Activated CD4-positive, CD25-positive, alpha-beta regulatory T cell (primary cell): ENCODE measurements around the gene VWF.

ENCODE experiments used
- DNase-seq, 4 experiments: peaks; one replicate each; lab custom pipeline; 2025; lab: John Stamatoyannopoulos, UW

VWF gene

DNA sequence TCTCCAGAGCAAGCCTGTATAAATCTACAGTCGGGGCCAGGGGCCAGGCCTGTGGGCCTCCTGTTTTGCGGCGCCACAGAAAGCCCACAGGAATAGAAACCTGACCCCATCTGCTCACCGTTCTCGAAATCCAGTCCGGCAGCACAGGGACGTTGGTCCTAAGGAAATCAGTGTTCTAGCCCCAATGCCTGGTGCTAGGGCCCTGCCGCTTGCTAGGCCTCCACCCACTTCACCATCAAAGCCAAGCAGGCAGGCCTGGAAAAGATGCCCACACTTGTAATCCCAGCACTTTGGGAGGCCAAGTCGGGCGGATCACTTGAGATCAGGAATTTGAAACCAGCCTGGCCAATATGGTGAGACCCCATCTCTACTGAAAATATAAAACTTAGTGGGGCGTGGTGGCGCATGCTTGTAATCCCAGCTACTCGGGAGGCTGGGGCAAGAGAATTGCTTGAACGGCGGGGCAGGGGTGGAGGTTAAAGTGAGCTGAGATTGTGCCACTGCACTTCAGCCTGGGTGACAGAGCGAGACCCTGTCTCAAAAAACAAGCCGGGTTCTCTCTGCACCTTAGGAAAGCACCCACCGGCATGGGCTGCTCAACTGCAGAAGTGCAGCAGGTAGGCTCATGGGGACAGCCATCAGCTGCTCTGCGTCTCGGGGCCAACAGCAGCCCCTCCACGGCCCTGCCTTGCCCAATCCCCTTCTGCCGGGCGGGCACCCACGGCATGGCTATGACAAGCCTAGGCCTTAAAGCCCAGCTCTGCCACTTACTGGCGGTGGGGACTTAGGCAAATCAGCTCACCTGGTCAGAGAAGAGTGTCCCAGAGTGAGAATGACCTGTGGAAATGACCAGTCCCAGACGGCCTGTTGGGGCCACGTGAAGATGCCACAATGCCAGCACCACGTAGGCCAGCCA is 47.4 kb downstream of the VWF start:
- DNase-seq: no peak

DNA sequence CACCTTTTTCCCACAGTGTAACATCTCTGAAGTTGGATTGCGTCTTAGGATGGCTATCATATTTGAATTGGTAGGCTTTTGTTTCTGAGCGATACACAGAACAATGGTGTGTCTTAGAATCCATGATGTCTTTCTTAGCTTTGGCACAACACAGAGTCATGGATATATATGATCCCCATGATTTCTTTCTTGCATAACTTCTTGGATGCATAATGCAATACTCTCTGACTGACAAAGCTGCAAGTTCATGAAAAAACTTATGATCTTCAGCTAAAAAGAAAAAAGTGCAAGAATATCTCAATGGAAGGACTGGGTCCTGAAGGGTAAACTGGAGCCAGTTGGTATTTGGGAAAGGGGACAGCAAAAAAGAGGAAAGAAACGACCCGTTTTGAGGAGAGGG is 48.1 kb downstream of the VWF start:
- DNase-seq: no peak

DNA sequence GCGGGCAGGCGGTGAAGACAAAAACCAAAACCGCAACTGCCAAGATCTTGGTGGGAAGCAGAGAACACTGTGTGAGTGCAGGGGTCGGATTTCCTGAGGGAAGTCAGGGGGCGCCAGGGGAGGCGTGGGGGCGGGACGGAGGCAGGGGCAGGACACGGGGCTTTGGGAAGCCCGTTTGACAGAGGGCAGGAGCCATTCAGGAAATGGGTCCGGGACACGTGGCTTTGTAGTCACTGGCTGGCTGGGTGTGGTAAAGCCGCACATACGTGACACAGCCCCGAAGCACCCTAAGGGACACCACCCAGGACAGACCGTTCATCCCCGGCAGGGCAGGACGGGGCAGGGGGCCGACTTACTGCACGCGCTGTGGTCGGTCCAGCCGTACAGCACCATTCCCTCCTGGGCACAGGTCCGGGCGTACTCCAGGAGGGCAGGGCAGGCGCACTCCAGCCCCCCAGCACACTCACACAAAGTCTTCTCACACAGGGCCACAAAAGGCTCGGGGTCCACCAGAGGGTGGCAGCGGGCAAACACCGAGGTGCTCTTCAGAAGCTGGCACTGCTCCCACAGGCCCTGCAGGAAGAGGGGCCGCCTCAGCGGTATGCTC is 49.4 kb downstream of the VWF start:
- peak in 3 of 4 experiments; percentile 8 to 14 (median 12) for DNase-seq

DNA sequence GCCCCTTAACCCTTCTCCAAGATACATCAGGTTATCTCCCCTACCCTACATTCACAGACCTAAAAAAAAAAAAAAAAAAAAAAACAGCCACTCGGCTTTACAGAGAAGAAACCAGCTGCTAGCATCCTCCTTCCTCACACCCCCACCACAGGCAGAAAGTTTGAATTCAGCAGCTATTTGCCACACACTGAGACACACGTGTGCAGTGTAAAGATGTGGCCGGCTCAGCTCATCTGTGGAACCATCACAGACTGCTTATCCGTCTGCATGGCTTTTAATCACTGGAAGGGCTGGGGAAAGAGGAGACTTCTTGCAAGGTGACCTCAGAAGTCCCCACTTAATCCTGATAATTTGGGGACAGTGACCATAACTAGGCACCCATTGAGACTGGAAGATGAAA is 50.0 kb downstream of the VWF start:
- DNase-seq: no peak

DNA sequence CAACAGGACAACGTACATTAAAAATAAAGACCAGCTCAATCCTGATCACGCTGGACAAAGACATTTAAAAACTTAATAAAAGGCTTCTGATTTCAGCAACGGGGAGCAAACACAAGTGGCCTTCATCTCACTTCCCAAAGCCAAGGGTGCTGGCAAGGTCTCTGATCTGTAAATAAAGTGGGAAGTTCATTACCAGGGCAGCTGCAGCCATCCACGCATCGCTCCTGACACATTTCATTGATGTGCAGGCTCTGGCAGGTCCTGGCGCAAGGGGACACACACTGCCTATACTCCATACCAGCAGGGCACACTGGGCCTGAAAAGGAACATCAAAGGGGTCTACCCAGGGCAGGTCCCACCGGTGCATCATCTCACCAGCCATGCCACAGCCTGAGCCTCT is 51.0 kb downstream of the VWF start:
- DNase-seq: no peak

DNA sequence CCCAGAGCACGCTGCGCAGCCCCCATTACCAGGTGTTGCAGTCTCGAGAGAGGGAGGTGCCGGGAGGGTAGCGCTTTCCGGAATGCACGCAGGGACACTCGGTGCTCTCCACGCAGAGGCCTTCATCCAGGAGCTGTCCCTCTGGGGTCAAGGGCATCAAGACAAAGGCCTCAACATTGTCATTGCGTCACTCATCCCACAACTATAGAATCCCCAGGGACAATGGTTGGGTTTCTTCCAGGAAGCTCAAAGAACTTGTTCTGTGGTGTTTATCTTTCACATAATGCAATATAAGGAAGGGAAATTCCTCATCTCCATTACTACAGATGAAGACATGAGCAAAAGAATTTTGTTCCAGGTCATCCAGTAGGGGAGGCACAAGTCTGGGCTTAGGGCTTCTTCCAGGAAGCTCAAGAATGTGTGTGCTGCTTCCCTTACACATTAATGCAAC is 52.1 kb downstream of the VWF start:
- no peak for DNase-seq

DNA sequence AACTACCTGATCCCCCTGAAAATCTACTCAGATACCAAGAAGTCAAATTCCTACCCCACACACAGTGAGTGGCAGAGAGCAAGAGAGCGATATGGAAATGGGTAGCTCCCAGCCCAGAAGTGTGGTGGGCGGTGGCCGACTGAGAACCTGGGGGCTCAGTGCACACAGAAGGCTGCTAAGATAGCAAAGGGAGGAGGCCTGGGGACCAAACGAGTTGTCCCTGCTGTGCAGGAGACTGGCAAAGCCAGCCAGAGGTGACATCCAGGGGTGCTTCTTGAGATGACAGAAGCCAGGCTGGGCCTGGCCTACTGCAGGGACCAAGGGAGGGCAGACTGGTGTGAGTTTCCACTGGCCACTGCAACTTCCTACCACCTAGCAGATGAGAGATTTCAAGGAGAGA is 52.9 kb downstream of the VWF start:
- DNase-seq: no peak

DNA sequence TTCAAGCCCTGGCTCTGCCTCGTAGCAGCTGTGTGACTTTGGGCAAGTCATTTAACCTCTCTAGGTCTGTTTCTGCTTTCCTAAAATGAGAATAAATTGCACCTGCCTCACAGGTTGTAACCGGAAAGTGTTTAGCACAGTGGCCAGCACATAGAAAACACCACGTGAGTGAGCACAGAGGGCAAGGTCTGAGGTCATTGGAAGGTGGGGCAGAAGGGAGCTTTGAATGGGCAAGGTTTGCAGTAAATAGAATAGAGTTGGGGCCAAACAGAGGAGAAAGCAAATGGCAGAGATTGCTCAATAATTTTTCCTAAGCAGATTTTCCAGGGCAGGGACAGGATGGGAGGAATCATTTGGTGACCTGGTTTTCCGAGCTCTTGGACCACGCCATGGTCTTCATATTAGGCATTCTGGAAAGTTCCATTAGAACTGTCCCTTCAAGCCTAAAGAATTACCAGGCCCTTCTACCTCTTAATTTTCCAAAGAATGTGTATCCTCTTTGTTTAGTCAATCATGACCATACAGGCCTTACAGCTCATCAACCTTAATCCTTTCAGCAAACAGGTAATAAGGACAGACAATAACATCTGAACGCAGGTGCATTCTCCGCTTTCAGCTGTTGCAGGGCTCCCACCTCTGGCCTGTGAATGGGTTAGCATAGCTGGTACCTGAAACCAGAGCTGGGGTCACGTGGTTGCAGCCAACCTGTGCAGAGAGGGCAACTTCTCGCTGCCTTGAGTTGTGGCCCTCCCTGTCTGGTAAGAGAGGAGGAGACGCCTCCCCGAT is 53.8 kb downstream of the VWF start:
- DNase-seq: no peak

DNA sequence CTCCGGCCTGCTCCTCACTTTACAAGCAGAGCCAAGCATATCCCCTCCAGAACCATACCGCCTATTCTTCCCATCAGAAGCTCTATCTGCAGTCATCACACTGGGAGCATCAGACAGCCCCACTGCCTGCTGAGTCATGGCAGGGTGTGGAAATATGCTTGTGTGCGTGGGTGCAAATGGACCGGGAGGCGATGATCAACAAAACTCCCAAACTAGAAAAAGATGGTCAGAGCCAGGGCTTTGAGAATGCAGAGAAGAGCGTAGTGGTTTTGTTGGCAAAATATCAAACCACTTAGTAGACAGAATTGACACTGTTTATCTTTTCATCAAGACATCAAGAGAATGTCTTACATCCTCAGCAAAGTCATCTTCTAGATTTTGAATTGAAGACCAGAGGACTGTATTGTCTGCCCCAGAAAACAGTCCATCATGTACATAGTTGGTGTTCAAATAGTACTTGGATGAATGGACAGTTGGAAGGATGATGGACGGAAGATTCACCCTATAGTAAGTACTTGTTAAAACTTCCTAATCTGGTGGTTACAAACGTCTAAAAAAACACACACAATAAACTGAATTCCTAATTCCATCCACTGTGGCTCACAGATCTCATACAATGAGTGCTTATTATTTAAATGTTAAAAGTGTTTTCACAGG is 54.9 kb downstream of the VWF start:
- DNase-seq: no peak

DNA sequence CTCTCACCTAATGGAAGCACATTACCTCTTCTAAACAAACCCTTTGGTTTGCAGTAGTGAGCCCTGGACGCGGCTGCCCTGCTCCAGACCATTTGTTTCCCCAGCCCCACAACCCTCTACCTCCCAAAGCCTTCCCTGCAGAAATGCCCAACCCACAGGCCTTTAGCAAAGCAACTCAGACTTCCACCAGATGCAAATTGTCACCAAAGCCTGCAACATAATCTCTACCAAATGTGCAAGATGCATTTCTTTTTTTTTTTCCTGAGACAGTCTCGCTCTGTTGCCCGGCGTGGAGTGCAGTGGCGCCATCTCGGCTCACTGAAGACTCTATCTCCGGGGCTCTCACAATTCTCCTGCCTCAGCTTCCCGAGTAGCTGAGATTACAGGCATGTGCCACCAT is 56.2 kb downstream of the VWF start:
- no peak for DNase-seq

DNA sequence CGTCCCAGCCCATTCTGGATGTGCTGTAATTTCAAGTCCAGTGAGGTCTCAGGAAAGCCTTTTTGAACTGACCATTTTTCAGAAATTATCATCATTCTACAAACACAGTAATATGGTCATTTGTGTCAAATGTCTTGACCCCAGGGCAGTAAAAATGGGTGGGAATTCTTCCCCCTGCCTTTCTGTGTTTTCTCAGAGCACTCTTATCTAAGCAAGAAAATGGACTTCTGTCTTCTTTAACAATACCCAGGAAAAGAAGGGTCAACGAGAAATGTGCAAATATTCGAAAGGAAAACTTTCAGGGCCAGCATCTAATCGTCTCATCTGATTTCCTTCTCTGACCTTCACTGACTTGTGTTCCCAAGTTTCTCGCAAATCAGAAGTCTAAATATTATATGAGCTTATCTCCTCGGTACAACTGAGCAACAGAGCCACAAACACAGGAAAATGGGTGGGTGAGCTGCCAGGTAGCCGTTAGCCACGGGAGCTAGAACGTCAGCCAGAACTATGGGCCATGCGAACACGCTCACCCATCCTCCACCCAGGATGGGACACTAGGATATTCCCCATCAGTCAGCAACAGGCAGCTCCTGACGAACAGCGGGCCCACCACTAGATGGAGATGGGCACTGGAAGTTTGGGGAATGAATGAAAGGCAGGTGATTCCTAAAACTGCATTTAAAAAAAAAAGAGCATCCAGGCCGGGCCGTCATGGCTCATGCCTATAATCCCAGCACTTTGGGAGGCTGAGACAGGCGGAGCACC is 57.1 kb downstream of the VWF start:
- DNase-seq: no peak

DNA sequence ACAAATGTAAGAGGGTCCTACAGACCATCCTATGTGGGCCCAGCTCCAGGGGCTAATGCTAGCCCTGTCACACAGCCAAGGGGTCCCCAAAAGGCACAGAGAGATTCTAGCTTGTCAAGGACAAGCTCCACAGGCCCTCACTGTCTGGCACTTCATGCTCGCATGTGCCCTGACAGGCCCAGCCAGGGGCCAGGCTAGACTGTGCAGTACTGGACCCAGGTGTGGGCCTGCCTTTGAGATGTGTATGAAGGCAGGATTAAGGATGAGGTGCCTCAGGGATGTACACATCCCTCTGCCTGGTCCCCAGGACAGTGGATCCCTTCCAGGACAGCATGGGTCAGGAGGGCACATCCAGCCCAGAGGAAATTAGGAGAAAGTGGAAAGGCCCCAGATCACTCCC is 57.8 kb downstream of the VWF start:
- no peak for DNase-seq

DNA sequence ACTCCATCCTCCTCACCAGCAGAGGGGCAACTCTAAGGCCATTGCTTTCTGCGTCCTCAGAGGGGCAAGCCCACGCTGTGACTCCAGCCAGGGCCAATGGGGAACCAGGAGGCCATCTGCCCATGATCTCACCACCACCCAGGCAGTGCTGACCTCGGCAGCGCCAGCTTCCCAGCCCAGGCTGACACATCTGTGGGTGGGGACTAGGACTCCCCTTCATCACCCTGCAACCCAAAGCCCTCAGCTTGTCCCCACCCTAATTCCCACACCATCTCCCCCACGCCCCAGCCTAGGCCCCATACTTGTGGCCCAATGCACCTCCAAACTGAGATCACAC is 58.6 kb downstream of the VWF start:
- no peak for DNase-seq

DNA sequence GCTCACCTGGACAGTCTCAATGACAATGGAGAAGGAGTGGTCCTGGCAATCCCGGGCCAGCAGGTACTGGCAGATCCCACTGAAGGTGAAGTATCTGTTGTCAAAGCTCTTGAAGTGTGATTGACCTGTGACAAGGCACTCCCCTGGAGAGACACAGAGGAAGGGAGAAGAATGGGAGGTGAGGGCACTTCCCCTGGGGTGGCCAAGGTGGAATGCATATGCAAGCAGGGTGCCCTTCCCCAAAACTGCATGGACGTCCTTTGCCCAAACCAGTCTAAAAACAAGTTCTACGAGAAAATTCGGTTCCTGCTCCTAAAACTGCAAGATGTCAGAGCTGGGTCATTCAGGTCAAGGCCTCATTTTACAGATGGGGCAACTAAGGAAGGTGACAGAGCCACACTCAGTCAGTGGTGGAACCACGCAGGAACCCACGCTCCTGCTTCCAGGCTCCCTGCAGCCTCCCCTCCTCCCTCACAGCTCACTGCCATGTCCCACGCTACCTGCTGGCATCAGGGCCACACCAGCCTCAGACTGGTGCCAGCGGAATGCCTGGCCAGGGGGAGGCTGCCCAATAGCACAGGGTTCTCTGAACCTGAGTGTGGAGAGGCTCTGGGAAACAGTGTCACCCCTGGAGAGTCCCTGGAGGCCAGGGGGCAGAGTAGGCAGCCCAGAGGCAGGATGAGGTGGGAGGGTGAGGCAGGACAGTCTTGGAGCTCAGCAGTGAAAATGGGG is 59.2 kb downstream of the VWF start:
- DNase-seq: no peak

DNA sequence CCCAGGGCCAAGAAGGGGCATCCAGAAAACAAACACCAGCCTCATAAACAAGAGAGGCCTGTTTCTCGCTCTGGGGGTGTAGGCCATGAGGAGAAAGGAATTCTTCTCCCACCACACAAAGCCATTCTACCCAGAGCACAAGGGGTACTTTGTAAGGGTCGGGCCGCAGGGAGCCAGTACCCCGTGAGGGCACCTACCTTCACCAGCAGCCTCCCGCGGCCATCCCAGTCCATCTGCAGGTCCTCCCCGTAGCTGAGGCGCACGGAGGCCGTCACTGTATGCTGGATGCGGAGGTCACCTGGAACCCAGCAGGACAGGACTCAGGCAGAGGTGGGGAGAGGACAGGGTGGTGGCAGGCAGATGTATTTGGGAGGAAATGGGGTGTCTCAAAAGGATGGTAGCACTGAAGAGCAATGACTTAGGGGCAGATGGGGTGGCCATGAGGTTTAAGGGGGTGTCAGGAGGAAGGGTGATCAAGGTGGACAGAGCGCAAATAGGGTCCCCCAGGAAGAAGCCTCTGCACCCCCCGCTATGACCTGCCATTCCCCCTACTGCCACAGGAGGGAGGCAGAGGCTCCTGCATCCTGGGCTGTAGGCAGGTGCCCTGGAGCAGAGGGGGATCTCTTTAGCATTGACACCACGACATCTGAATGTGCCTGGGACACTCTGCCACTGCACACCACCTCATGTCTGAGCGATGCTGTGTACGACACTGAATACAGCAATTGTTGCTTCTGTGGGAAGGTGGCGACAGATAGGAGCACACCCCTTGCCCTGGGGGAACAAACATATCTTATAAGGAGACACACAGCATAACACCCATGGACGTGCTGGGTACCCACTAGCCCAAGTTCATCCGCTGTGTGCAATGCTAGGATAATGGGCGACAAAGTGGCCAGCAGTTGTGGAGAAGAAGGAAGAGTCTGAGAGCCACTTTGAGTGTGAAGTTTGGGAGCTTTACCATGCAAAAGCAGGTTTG is 61.4 kb downstream of the VWF start:
- peak; percentile 17 to 54 (median 22) for DNase-seq

DNA sequence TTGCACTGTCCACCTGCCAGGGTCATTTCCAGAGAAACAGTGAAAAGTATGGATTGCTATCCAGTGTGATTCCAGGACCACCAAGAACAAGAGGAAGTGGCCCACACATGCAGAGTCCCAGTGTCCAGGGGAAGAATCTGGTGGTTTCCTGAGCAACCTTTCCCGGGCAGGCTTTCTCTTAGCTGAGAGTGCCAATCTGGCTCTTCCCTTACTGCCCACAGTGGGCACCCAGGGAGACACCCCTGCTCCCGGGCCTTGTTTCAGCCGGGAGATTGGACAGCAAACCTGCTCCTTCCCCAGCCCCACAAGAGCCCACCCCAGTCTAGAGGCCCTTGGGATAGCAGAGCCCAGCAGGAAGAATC is 62.1 kb downstream of the VWF start:
- no peak for DNase-seq

DNA sequence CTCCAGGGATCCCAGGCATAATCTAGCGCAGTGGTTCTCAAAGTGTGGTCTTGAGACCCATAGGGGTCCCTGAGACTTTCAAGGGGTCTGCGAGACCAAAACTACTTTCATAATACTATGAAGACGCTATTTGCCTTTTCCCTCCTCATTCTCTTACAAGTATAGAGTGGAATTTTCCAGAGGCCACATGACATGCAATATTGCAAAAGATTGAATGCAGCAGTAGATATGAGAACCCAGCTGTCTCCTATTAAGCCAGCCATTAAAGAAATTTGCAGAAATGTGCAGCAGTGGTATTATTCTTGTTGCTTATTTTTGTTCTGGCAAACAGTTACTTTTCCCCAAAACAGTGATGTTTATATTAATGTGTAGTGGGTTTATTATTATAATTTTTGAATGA is 62.8 kb downstream of the VWF start:
- DNase-seq: no peak

DNA sequence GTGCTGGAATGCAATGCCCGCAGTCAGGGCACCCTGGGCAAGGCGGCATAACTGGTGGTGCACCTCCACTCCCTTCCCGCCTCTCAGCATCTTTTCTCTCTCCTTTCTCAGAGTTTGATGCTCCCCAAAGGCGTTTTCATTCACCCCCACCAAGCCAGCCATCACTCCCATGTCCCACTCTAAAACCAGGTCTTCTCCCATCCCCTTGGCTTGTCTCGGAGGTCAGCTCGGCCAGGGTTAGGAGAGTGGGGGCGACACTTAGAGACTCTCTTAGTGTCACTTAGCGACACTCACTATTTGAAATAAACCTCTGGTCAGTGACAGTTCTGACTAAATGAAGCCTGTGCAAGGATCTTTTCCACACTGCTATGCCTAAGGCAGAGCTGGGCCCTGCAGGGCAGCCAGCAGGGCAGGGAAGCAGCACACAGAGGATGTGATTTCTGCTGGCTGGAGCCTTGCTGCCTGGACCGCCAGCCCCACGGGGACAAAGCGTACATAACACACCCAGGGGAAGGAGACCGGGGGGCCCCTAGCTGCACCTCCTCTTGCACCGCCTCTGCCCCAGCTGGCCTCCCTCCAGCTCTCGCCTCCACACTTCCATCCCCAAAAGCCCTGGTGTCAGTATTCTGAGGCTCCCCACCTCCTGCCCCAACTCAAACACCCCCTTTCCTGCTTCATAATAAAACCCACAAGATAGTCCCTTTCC is 64.5 kb downstream of the VWF start:
- DNase-seq: no peak

DNA sequence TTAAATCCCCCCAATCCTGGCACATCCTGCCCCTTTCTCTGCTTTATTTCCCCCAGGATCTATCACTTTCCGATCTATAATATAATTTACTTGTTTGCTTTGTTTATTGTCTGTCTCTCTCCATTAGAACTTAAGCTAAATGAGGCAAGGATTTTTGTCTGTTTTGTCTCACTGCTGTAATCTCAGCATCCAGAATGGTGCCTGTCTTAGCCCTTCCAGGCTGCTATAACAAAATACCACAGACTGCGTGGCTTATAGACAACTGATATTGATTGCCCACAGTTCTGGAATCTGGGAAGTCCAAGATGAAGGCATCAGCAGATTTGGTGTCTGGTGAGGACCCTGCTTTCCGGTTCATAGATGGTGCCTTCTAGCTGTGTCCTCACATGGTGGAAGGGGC is 65.2 kb downstream of the VWF start:
- DNase-seq: no peak
